Ascending aorta (tissue), 2 donors: ENCODE measurements around the gene C1orf174. TPM values are rescaled to one million over a fixed set of nuclear protein-coding genes. Genes with fewer than 3 reads are reported as not detected.

Source experiments
- DNase-seq, 2 donors: peaks; one replicate each; pipeline ENCODE4 v3.0.0-alpha.2; 2019; ENCODE audit warnings: low spot score in 2 of 2
- H3K27ac ChIP-seq, 2 donors: fragments of 200-600 bp; sonication (generic); one replicate each; pipeline ENCODE4 v1.5.1; 2016 to 2017; ENCODE audit warnings: mild to moderate bottlenecking in 1 of 2
- H3K27me3 ChIP-seq: fragments of 200-600 bp; sonication (generic); one replicate; pipeline ENCODE4 v1.5.1; 2017
- H3K36me3 ChIP-seq, 2 donors: fragments of 200-600 bp; sonication (generic); one replicate each; pipeline ENCODE4 v1.5.1; 2016
- H3K4me1 ChIP-seq, 2 donors: fragments of 200-600 bp; sonication (generic); one replicate each; pipeline ENCODE4 v1.5.1; 2016 to 2017; ENCODE audit warnings: mild to moderate bottlenecking in 1 of 2
- H3K4me3 ChIP-seq, 2 donors: fragments of 200-600 bp; sonication (generic); one replicate each; pipeline ENCODE4 v1.5.1; 2016 to 2017; ENCODE audit warnings: mild to moderate bottlenecking in 1 of 2
- H3K9me3 ChIP-seq, 2 donors: fragments of 200-600 bp; sonication (generic); one replicate each; pipeline ENCODE4 v1.5.1; 2016
- intact Hi-C: fragments of 100-400 bp; cut with DNase I; formaldehyde crosslinking; loops from one replicate; pipeline ENCODE4 v1.15.1; 2023
- total RNA-seq: library from RNA; depleted of rRNA; stranded (reverse); fragments of >200 nt; gene quantifications from one replicate; pipeline ENCODE4 v1.1.0, GENCODE V29; 2016
- TF ChIP-seq, protein P1 (sequence below), 3 experiments: fragments of 200-600 bp in 2 of 3; fragments of 450-650 bp in 1 of 3; sonication (generic) in 2 of 3; IDR thresholded peaks; one replicate each; pipeline ENCODE4 v1.5.1; 2016 to 2019; ENCODE audit warnings: antibody characterized with exemption in 3 of 3, mild to moderate bottlenecking in 1 of 3, moderate library complexity in 1 of 3

The C1orf174 gene
- total RNA-seq, 1 donor from 2014 or later = 14.9 TPM

DNA sequence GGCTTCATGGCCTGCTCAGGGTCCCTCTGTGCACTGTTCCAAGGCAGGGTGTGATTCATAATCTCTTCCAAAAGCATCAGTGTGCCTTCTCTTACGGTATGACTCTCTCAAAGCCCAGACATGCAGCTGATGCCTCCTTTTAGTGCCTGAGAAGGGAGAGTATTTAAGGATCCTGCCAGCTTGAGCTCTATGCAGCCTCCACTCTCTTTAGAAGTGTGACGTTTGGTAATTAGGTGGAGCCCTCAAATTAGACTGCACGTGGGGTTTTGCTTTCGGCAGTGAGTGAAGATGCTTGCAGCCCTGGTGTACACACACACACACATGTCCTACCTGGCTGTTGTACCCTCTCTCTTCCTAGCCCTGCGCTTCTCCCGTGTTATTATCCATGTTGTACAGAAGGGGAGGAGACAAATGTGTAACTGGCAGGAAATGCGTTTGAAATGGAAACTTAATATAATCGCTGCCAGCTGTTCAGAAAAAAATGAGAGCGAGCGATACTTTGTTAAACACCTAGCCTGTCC lies 2.6 kb upstream of the C1orf174 start:
- Histone ChIP-seq H3K27me3 (no peaks in the 10 kb centered on the region), H3K27ac (no peak overlapping the region), H3K36me3 (no peaks in the 10 kb centered on the region), H3K4me1 (peaks cover 3 to 7% of the 10 kb centered on the region in 2 donors), H3K9me3 (no peaks in the 10 kb centered on the region), H3K4me3 (no peak overlapping the region)
- no peak for DNase-seq
- TF ChIP-seq, protein P1, sequence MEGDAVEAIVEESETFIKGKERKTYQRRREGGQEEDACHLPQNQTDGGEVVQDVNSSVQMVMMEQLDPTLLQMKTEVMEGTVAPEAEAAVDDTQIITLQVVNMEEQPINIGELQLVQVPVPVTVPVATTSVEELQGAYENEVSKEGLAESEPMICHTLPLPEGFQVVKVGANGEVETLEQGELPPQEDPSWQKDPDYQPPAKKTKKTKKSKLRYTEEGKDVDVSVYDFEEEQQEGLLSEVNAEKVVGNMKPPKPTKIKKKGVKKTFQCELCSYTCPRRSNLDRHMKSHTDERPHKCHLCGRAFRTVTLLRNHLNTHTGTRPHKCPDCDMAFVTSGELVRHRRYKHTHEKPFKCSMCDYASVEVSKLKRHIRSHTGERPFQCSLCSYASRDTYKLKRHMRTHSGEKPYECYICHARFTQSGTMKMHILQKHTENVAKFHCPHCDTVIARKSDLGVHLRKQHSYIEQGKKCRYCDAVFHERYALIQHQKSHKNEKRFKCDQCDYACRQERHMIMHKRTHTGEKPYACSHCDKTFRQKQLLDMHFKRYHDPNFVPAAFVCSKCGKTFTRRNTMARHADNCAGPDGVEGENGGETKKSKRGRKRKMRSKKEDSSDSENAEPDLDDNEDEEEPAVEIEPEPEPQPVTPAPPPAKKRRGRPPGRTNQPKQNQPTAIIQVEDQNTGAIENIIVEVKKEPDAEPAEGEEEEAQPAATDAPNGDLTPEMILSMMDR (IDR thresholded peaks at IDR 0.05) = no peak
- intact Hi-C loops = loop anchor here (5.0 kb wide), 2 partner anchors 105 to 1315 kb away; partner anchors contain the start of genes LRRC47 and PRXL2B

DNA sequence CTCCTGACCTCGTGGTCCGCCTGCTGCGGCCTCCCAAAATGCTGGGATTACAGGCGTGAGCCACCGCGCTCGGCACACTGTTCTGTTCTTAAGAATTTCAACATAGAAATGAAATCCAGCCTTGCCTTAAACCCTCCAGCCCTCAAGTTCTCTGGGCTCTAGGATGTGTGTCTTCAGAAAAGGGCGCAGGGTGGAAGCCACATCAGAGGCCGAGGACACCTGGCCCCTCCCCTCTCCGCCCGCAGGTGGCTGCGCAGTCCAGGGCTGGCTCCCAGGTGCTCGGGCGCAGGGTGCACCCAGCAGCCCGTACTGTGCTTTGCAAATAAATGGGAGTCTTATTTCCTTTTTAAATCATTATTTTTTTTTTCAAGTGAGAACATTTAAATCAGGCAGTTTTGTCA lies 2.0 kb upstream of the C1orf174 start:
- Histone ChIP-seq H3K27ac (no peak overlapping the region), H3K4me3 (no peak overlapping the region), H3K4me1 (peaks cover 3 to 7% of the 10 kb centered on the region in 2 donors), H3K36me3 (no peaks in the 10 kb centered on the region), H3K9me3 (no peaks in the 10 kb centered on the region), H3K27me3 (no peaks in the 10 kb centered on the region)
- intact Hi-C loops = loop anchor here (5.0 kb wide), 2 partner anchors 105 to 1315 kb away; partner anchors contain the start of genes LRRC47 and PRXL2B
- no peak for DNase-seq
- TF ChIP-seq, protein P1 (IDR thresholded peaks at IDR 0.05) = no peak

DNA sequence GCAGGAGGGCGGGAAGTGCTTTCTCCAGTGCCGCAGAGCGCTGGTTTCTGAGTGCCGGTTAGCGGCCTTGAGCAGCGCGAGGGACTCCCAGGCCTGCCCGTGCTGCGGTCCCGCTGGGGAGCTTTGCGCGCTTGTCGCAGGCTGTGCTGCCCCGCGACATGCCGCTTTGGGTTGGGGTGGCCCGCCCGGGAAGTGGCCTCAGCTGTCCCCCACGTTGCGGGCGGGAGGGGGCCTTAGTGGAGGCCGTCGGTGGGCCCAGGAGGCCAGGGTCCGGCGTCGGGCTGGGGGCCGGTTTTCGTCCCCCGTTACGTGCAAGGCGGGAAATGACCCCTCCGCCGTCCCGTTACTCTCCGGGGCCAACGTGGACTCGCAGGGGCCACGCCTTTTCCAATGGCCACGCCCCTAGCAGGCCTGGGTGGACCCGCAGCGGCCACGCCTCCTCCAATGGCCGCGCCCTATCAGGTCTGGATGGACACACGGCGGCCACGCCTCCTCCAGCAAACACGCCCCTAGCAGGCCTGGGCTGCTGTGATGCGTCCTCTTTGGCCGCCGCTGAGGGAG lies 977 bp upstream of the C1orf174 start:
- Histone ChIP-seq H3K36me3 (no peaks in the 10 kb centered on the region), H3K27ac (peak overlapping the region; percentile 95 to 98), H3K9me3 (no peaks in the 10 kb centered on the region), H3K4me1 (peaks cover 3 to 7% of the 10 kb centered on the region in 2 donors), H3K27me3 (no peaks in the 10 kb centered on the region), H3K4me3 (peak overlapping the region; percentile 86 to 95)
- TF ChIP-seq, protein P1 (IDR thresholded peaks at IDR 0.05) = no peak
- intact Hi-C loops = loop anchor here (2.0 to 5.0 kb wide), 4 partner anchors 44 to 1488 kb away; partner anchors contain the start of genes CEP104, DFFB, LRRC47 and PEX10
- peak; percentile 95 to 99 for DNase-seq

DNA sequence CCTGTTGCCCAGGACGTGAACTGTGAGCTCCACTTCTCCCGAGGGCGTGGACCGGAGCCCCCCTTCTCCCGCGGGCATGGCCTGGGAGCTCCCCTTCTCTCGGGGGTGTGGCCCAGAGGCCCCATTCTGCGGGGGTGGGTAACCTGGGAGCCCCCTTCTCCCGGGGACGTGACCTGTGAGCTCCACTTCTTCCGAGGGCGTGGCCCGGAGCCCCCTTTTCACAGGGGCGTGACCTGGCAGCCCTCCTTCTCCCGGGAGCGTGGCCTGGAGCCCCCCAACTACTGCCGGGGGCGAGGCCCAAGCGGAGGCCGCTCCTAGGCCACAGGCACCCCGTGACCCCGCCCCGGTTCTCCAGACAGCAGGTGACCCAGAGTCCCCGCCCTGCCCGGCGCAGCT lies 320 bp downstream of the C1orf174 start:
- TF ChIP-seq, protein P1 (IDR thresholded peaks at IDR 0.05) = no peak
- peak overlapping the region; percentile 95 to 98 for H3K27ac ChIP-seq
- intact Hi-C loops = loop anchor here (2.0 to 5.0 kb wide), 4 partner anchors 43 to 1487 kb away; partner anchors contain the start of genes CEP104, DFFB, LRRC47 and PEX10

DNA sequence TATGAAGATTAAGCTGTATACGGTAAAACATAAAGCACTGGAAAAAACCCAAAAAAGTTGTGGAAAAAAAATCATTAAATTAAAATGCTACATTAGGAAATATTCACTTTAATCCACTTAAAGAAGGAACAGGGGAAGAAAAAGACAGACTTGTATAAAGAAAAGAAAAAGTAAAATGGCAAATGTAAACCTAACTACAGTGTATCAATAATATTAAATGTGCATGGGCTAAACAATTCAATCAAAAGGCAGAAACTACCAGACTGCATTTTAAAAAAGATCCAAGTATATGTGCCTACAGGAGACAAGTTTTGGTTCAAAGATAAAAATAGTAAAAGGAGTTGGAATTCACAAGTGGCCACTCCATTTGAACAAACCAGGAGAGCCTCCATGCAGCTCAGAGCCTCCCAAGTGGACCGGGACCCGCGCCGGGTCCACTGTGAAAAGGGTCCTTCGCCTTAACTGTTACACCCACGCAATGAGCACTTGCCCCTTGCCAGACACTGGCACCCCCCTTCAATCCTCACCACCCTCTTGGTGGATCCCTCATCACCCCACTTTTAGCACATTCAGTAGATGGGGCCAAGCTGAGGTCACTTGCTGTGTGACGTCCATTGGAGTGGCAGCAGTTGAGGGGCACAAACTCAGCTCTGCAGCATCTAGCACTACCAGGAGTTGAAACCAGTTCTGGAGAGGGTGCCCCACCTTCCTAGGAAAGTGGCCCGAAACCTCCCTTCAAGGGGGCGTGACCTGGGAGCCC lies 898 bp downstream of the C1orf174 start:
- peaks cover 0 to 8% of the 10 kb centered on the region in 2 donors for H3K36me3 ChIP-seq
- intact Hi-C loops = no loop called here
- TF ChIP-seq, protein P1 (IDR thresholded peaks at IDR 0.05) = no peak
- peaks cover 3 to 7% of the 10 kb centered on the region in 2 donors for H3K4me1 ChIP-seq
- H3K4me3 ChIP-seq = peak overlapping the region; percentile 86 to 95
- no peaks in the 10 kb centered on the region for H3K27me3 ChIP-seq
- H3K9me3 ChIP-seq = no peaks in the 10 kb centered on the region
- peak overlapping the region; percentile 95 to 98 for H3K27ac ChIP-seq
- no peak for DNase-seq

More for the DNA sequence above, 320 bp downstream of the C1orf174 start:
- no peak for DNase-seq
- Histone ChIP-seq H3K27me3 (no peaks in the 10 kb centered on the region), H3K4me1 (peaks cover 3 to 7% of the 10 kb centered on the region in 2 donors), H3K4me3 (peak overlapping the region; percentile 86 to 95), H3K9me3 (no peaks in the 10 kb centered on the region), H3K36me3 (peaks cover 0 to 8% of the 10 kb centered on the region in 2 donors)
